K562 (cell line): ENCODE results near the gene U2SURP. TPM values are rescaled to one million over a fixed set of nuclear protein-coding genes. Genes with fewer than 3 reads are reported as not detected.

Experiments
- CHD2 ChIP-seq: IDR thresholded peaks from 2 replicates; pipeline ENCODE4 v1.6.1; 2011; ENCODE audit warnings: low read depth, low read length
- EP400 ChIP-seq: fragments of 450-650 bp; IDR thresholded peaks from 2 replicates; pipeline ENCODE4 v1.6.1; 2017; ENCODE audit warnings: antibody characterized with exemption, mild to moderate bottlenecking, moderate library complexity
- GATA2 ChIP-seq: sonication (generic); formaldehyde crosslinking; IDR thresholded peaks from 2 replicates; pipeline ENCODE4 v1.4.0; 2020; ENCODE audit warnings: mild to moderate bottlenecking, missing genetic modification reagents
- MCM7 ChIP-seq, 2 experiments: fragments of 450-650 bp; IDR thresholded peaks; 2 replicates each; pipeline ENCODE4 v1.6.1; 2016 to 2018
- POU5F1 ChIP-seq: fragments of 150-350 bp; IDR thresholded peaks from 2 replicates; pipeline ENCODE4 v1.6.1; 2014; ENCODE audit warnings: borderline replicate concordance, low read length, low read depth, mild to moderate bottlenecking; ENCODE audit not compliant: partially characterized antibody
- RBM25 ChIP-seq: fragments of 200-400 bp; formaldehyde crosslinking; IDR thresholded peaks from 2 replicates; pipeline ENCODE4 v1.6.1; 2018; ENCODE audit warnings: low read length, low read depth, moderate library complexity; ENCODE audit not compliant: severe bottlenecking
- SMARCA5 ChIP-seq: fragments of 450-650 bp; IDR thresholded peaks from 2 replicates; pipeline ENCODE4 v1.6.1; 2016
- ZNF12 ChIP-seq: sonication (generic); formaldehyde crosslinking; IDR thresholded peaks from 2 replicates; pipeline ENCODE4 v1.4.0; 2020; ENCODE audit warnings: mild to moderate bottlenecking, missing genetic modification reagents
- ZNF408 ChIP-seq: fragments of 250-450 bp; sonication (Bioruptor Pico); IDR thresholded peaks from 2 replicates; pipeline ENCODE4 v1.4.0; 2020; ENCODE audit warnings: low read depth, mild to moderate bottlenecking, moderate library complexity
- ZNF609 ChIP-seq: sonication (generic); formaldehyde crosslinking; IDR thresholded peaks from 2 replicates; pipeline ENCODE4 v1.8.1; 2023; ENCODE audit warnings: missing genetic modification reagents, mild to moderate bottlenecking, borderline replicate concordance
- ZNF780A ChIP-seq: fragments of 250-450 bp; sonication (Bioruptor Pico); IDR thresholded peaks from 2 replicates; pipeline ENCODE4 v1.5.0; 2021; ENCODE audit warnings: mild to moderate bottlenecking
- ZSCAN29 ChIP-seq: fragments of 450-650 bp; IDR thresholded peaks from 2 replicates; pipeline ENCODE4 v1.6.1; 2017
- polyA plus RNA-seq, 8 experiments: library from polyadenylated mRNA; depleted of rRNA in 4 of 8; stranded (reverse) in 5 of 8; unstranded in 3 of 8; fragments of >200 nt; fragmentation: Nextera tagmentation in 2 of 8; fragmentation: Illumina TruSeq in 1 of 8; extraction: Ambion mirVana in 2 of 8; extraction: Trizol in 1 of 8; gene quantifications; 2 replicates each; pipeline versions ENCODE4 v1.2.1 to v1.2.3, GENCODE V29; 2011 to 2014; ENCODE audit warnings: inconsistent platforms in 1 of 8, missing spikeins in 1 of 8
- total RNA-seq, 7 experiments: library from RNA; depleted of rRNA in 6 of 7; stranded (reverse); fragments of >200 nt in 6 of 7; fragmentation: Illumina TruSeq in 2 of 7; extraction: Trizol in 2 of 7; gene quantifications; 2 replicates each; pipeline versions ENCODE4 v1.2.1 to v1.2.3, GENCODE V29; 2011 to 2021; ENCODE audit warnings: low replicate concordance in 1 of 7
- TF ChIP-seq, protein P1 (sequence below): fragments of 450-650 bp; IDR thresholded peaks from 2 replicates; pipeline ENCODE4 v1.6.1; 2016; ENCODE audit warnings: mild to moderate bottlenecking, moderate library complexity

The U2SURP gene
- total and polyA plus RNA-seq, 9 of the 15 experiments (the other 6 are each of a cell fraction or from before 2014, with no cell fraction given): 128 to 322 (median 191) TPM

DNA sequence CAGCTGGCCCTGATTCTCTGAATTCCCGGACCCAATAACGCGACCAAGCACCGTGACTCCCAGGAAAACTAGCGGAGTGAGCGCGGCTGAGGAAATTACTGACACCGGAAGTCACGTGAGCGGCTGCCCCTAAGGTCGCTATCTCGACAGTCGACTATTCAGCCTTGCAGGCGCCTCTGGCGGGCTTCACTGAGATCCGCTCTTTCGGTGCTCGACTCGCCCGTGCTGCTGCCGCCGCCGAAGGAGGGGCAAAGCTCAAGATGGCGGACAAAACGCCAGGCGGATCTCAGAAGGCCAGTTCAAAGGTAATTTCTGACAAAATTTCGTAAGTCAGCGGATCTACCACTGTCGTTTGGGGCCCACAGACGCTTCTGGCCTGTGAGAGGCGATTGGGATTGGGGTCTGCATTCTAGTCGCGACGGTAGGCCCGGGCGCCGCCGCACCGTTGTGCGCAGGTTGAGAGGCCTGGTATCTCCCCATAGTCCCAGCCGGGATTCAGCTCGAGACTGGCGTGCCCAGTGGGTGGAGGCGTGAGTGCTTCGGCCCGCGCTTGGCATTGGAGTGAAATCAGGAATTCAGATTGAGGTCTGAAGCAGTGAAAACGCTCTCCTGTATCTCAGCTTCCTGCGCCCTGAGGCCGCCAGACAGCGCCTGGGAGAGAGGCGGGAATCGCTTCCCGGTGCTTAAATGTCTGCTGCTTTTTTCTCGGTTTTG lies at the start of gene U2SURP (continued):
- no peak; the same call in 1 of the 2 replicates for TF ChIP-seq ZNF12 (CRISPR knock-in tag)
- TF ChIP-seq POU5F1: no peak
- no peak for TF ChIP-seq SMARCA5
- no peak for TF ChIP-seq ZNF780A
- TF ChIP-seq EP400: peak; percentile 85
- TF ChIP-seq, protein P1, sequence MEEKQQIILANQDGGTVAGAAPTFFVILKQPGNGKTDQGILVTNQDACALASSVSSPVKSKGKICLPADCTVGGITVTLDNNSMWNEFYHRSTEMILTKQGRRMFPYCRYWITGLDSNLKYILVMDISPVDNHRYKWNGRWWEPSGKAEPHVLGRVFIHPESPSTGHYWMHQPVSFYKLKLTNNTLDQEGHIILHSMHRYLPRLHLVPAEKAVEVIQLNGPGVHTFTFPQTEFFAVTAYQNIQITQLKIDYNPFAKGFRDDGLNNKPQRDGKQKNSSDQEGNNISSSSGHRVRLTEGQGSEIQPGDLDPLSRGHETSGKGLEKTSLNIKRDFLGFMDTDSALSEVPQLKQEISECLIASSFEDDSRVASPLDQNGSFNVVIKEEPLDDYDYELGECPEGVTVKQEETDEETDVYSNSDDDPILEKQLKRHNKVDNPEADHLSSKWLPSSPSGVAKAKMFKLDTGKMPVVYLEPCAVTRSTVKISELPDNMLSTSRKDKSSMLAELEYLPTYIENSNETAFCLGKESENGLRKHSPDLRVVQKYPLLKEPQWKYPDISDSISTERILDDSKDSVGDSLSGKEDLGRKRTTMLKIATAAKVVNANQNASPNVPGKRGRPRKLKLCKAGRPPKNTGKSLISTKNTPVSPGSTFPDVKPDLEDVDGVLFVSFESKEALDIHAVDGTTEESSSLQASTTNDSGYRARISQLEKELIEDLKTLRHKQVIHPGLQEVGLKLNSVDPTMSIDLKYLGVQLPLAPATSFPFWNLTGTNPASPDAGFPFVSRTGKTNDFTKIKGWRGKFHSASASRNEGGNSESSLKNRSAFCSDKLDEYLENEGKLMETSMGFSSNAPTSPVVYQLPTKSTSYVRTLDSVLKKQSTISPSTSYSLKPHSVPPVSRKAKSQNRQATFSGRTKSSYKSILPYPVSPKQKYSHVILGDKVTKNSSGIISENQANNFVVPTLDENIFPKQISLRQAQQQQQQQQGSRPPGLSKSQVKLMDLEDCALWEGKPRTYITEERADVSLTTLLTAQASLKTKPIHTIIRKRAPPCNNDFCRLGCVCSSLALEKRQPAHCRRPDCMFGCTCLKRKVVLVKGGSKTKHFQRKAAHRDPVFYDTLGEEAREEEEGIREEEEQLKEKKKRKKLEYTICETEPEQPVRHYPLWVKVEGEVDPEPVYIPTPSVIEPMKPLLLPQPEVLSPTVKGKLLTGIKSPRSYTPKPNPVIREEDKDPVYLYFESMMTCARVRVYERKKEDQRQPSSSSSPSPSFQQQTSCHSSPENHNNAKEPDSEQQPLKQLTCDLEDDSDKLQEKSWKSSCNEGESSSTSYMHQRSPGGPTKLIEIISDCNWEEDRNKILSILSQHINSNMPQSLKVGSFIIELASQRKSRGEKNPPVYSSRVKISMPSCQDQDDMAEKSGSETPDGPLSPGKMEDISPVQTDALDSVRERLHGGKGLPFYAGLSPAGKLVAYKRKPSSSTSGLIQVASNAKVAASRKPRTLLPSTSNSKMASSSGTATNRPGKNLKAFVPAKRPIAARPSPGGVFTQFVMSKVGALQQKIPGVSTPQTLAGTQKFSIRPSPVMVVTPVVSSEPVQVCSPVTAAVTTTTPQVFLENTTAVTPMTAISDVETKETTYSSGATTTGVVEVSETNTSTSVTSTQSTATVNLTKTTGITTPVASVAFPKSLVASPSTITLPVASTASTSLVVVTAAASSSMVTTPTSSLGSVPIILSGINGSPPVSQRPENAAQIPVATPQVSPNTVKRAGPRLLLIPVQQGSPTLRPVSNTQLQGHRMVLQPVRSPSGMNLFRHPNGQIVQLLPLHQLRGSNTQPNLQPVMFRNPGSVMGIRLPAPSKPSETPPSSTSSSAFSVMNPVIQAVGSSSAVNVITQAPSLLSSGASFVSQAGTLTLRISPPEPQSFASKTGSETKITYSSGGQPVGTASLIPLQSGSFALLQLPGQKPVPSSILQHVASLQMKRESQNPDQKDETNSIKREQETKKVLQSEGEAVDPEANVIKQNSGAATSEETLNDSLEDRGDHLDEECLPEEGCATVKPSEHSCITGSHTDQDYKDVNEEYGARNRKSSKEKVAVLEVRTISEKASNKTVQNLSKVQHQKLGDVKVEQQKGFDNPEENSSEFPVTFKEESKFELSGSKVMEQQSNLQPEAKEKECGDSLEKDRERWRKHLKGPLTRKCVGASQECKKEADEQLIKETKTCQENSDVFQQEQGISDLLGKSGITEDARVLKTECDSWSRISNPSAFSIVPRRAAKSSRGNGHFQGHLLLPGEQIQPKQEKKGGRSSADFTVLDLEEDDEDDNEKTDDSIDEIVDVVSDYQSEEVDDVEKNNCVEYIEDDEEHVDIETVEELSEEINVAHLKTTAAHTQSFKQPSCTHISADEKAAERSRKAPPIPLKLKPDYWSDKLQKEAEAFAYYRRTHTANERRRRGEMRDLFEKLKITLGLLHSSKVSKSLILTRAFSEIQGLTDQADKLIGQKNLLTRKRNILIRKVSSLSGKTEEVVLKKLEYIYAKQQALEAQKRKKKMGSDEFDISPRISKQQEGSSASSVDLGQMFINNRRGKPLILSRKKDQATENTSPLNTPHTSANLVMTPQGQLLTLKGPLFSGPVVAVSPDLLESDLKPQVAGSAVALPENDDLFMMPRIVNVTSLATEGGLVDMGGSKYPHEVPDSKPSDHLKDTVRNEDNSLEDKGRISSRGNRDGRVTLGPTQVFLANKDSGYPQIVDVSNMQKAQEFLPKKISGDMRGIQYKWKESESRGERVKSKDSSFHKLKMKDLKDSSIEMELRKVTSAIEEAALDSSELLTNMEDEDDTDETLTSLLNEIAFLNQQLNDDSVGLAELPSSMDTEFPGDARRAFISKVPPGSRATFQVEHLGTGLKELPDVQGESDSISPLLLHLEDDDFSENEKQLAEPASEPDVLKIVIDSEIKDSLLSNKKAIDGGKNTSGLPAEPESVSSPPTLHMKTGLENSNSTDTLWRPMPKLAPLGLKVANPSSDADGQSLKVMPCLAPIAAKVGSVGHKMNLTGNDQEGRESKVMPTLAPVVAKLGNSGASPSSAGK: no peak
- TF ChIP-seq ZNF408: no peak
- peak; percentile 29; the same call in 1 of the 2 replicates for TF ChIP-seq GATA2 (CRISPR knock-in tag)
- TF ChIP-seq CHD2: peak; percentile 91
- TF ChIP-seq MCM7 (IDR thresholded peaks at IDR 0.05): no peak
- no peak for TF ChIP-seq RBM25
- TF ChIP-seq ZNF609: peak; percentile 30; the same call in 1 of the 2 replicates
- TF ChIP-seq ZSCAN29: no peak
